HG03565 (cell line): ENCODE measurements around the gene CARNS1.
"Not testable (repeated sequence)": the region's sequence is repeated elsewhere in the genome, so short reads cannot be mapped to it uniquely, and the experiment has no call there.

ENCODE experiments used
- ATAC-seq: cut with Tn5 transposase; IDR thresholded peaks from one replicate; pipeline ENCODE4 v1.9.1; 2021; ENCODE audit warnings: mild to moderate bottlenecking, moderate library complexity; ENCODE audit not compliant: unreplicated experiment

The CARNS1 gene

DNA sequence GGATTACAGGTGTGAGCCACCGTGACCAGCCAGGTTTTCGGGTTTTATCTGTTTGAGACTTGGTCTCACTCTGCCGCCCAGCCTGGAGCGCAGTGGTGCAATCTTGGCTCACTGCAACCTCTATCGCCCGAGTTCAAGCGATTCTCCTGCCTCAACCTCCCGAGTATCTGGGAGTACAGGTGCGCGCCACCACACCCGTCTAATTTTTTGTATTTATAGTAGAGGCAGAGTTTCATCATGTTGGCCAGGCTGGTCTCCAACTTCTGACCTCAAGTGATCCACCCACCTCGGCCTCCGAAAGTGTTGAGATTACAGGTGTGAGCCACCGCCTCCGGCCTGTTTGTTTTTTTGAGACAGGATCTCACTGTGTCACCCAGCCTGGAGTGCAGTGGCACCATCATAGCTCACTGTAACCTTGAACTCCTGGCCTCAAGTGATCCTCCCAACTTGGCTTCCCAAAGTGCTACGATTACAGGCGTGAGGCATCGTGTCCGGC, 11.9 kb downstream of the CARNS1 start:
- ATAC-seq, result not testable (repeated sequence)

DNA sequence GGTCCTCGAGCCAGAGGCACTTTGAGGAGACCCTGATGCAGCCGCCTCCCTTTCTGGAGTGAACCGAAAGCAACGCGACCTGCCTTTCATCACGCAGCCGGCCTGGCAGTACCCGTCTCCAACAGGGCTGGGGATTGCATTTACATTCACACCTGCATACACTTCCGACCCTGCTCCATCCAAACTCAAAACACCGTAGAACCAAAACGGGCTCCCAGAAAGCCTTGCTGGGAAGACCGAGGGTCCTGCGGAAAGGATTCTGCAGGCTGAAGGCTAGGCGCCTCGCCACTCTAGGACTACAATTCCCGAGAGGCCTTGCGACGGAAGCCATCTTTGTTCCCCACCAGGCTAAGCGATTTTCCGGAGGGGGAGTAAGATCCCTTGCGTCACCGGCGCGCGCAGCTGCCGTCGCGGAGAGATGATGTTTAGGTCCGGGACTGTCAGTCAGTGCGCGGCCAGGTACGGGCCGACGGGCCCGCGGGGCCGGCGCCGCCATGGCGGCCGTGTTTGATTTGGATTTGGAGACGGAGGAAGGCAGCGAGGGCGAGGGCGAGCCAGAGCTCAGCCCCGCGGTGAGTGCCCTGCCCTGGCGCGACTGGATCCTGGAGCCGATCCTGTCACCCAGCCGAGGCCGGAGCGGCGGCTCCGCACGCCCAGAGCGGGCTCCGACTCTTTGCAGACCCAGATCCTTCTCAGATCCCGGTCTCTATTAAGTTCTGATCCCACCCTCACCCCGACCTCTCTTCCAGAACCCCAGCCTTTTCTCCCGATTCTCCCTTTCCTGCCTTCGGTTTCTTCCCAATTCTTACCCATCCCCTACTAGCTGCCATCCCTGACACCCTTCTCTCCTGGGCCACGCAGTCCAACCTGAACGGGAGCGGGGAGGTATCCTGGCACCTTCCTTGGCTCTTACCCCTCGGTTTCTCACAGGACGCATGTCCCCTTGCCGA, 12.8 kb downstream of the CARNS1 start, which contains the start of gene RPS6KB2:
RPS6KB2 (plus strand) TSS at position 443 of the 950 bp plus-strand sequence; CDS start at position 495, 52 bp downstream.
- ATAC-seq, result peak; percentile 84

DNA sequence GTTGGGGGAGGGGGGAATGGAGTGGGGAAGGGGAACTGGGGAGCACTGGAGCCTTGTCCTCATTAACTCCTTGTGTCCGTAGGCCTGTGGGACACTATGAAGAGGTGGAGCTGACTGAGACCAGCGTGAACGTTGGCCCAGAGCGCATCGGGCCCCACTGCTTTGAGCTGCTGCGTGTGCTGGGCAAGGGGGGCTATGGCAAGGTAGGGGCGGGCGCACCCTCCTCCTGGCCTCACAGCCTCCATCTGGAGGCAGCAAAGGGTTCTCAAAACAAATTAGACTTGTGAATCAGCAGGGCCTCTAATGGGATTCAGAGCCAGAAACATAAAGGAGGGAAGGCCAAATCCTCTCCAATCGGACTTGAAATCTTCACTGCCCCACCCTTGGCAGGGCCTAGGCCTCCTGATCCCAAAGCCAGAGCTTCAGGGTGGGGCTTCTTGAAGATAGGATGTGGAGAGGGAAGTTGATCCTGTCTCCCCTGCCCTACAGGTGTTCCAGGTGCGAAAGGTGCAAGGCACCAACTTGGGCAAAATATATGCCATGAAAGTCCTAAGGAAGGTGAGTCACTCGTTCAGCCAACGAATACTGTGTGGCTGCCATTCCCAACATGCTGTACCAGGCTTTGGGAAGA, 13.7 kb downstream of the CARNS1 start:
- no peak for ATAC-seq

DNA sequence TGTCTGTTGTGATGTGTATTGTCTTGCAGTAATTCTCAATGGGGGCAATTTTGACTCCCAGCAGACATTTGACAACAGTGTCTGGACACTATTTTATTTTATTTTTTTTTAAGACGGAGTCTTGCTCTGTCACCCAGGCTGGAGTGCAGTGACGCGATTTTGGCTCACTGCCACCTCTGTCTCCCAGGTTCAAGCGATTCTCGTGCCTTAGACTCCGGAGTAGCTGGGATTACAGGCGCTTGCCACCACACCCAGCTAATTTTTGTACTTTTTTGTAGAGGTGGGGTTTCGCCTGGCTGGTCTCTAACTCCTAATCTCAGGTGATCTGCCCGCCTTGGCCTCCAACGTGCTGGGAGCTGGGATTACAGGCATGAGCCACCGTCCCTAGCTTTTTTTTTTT, 14.2 kb downstream of the CARNS1 start:
- no peak for ATAC-seq

DNA sequence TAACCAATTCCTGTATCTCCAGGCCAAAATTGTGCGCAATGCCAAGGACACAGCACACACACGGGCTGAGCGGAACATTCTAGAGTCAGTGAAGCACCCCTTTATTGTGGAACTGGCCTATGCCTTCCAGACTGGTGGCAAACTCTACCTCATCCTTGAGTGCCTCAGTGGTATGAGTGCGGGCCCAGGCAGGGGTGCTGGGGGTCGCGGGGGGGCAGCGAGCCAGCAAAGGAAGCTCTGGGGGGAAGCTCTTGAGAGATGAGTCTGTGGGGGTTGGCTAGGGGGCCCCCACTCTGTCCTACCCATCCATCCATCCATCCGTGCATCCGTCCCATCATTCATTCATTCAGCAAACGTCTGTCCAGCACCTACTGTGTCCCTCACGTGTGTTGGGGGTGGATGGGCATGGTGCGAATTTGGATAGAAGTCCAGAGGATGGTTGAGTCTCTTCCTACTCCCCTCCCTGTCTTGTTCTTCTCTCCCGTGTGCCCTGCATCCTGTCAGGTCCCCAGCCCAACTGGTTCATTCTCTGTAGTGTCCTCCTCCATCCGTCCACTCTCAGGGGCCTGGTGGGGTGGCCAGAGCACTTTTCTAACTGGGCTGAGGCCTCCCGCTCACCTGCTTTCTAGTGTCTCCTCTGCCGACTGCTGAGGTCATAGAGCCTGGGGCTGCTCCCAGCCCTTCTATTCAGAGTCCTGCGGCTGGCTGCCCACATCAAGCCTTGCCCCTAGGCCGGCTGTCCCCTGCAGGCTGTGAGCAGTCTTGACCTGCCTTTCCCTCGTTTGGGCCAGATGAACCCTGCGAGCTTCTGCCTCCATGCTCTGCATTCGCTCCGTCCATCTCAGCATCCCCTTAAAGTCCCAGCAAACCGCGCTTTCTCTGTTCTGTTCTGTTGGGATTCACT, 16.1 kb downstream of the CARNS1 start:
- no peak for ATAC-seq

DNA sequence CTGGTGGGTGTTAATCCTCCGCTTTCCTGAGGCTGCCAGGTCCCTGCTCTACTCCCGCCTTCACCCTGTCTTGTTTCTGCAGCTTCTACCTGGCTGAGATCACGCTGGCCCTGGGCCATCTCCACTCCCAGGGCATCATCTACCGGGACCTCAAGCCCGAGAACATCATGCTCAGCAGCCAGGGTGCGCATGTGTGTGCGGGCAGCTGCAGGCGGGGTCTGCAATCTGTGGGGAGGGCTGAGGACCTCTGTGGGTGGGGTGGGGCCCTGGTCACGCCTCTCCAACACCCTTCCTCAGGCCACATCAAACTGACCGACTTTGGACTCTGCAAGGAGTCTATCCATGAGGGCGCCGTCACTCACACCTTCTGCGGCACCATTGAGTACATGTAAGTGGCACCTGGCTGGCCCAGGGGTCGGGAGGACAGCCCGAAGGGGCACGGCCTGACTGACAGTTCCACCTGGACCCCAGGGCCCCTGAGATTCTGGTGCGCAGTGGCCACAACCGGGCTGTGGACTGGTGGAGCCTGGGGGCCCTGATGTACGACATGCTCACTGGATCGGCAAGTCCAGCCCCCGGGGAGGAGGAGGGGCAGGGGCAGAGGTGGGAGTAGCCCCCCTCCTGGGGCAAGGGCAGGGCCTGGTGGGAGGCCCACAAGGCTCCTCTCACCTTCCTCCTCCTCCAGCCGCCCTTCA, 17.3 kb downstream of the CARNS1 start:
- no peak for ATAC-seq

DNA sequence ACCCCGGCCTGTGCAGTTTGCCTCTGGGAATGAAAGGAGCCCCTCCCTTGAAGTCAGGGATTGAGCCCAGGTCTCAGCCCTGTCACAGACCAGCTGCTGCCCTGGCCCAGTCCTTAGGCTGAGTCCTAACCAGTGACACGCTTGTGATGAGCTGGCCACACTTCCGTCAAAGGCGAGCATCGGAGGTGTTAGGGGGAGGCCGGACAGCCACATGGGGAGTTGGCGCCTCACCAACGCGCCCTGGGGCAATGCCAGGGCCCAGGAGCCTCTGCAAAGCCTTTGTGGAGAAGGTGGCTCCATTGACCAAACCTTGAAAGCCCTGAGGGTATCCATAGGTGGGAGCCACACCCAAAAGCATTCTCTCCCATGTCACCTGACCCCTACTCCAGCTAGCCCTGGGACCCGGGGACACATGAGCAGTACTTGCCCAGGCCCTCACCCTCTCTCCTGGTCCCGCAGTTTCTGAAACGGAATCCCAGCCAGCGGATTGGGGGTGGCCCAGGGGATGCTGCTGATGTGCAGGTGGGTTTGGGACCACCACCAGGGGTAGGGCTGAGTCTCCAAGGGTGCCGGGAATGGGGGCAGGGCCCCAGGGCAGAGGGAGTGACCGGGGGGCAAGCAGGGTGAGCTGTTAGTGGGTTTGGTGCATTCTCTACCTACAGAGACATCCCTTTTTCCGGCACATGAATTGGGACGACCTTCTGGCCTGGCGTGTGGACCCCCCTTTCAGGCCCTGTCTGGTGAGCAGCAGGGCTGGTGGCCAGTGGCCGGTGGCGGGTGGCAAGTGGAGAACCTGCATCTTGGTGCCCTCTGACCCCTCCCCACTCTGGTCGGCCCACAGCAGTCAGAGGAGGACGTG, 18.3 kb downstream of the CARNS1 start:
- ATAC-seq, result no peak

DNA sequence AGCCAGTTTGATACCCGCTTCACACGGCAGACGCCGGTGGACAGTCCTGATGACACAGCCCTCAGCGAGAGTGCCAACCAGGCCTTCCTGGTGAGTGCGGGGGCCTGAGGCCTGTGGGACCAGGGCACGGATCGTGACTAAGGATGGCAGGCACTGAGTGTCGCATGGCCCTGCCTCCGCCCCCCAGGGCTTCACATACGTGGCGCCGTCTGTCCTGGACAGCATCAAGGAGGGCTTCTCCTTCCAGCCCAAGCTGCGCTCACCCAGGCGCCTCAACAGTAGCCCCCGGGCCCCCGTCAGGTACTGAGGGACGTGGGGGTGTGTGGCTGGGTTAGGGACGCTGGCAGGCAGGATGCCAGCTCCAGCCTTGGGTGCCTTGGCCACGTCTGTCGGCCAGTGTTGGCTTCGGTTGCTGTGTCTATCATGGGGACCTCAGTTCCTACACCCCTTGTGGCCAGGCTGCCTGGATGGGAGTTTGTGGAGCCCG, 19.0 kb downstream of the CARNS1 start:
- ATAC-seq, result no peak

DNA sequence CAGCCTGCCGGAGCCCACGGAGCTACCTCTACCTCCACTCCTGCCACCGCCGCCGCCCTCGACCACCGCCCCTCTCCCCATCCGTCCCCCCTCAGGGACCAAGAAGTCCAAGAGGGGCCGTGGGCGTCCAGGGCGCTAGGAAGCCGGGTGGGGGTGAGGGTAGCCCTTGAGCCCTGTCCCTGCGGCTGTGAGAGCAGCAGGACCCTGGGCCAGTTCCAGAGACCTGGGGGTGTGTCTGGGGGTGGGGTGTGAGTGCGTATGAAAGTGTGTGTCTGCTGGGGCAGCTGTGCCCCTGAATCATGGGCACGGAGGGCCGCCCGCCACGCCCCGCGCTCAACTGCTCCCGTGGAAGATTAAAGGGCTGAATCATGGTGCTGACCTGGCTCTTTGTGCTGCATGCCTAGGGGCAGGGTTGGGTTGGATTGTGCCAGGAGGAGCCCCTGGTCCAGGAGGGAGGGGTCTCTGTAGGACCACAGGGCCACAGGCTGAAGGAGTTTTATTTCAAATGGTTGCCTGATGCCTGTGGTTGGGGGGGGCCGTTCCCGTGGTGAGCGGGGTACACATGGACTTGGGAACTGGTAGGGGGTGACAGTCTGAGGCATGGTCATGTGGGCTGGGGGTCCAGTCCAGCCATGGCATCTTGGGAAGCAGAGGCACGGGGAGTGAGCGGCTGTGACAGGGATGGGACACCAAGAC, 19.7 kb downstream of the CARNS1 start:
- no peak for ATAC-seq

DNA sequence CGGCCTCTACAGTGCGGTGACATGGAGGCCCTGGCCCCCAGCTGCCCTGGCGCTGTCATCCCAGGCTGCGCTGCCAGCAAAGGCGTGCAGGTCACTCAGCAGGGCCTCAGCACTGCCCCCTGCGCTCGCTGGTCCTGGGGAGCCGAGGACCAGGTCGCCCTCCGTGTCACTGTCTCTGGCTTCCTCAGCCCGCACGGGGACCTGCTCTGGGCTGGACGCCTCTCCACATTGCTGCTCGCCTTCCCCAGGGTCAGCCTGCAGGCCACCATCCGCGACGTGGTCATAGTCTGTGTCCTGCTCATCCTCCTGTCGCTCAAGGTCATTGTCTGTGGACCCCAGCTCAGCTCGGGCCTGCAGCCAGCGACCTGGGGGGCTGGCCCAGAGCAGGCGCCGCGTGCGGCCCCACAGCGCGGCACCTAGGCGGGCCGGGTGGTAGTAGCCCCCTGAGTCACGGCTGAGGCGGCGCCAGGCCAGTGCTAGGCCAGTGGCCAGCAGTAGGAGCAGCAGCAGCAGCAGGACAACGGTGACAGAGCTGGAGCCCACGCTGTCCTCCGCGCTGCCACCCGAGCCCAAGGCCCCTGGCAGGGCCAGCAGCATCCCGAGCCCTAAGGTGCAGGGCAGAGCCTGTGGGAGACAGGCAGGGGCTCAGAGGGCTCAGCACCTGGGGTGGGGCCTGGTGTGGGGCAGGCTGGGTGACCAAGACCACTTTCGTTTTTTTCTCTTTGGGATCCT, 20.4 kb downstream of the CARNS1 start:
- no peak for ATAC-seq

DNA sequence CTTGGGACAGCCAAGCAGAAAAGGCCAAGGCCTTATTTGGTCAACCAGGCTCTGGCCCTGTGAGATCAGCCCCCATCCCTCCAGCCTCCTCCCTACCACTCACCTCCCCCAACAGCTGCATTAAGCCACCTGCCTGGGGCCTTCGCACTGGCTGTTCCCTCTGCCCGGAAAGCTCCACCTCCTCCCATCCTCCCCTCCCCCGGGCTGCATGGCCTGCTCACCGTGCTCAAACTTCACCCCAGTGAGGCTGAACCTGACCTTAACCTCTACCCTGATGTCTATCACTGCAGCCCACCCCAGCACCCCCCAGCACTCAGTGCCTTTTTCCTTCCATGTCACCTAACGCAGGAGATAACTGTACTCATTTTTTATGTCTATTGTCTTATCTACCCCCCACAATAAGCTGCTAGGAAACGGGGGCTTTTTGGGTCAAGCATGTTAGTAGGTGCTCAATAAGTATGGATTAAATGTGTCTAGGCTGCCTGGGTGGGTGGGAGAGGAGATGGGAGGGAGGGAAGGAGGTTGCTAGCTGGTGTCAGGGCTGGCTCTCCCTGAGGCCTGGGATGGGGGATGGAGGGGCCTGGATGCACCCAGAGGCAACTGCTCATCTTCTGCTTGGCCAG, 21.1 kb downstream of the CARNS1 start:
- no peak for ATAC-seq

DNA sequence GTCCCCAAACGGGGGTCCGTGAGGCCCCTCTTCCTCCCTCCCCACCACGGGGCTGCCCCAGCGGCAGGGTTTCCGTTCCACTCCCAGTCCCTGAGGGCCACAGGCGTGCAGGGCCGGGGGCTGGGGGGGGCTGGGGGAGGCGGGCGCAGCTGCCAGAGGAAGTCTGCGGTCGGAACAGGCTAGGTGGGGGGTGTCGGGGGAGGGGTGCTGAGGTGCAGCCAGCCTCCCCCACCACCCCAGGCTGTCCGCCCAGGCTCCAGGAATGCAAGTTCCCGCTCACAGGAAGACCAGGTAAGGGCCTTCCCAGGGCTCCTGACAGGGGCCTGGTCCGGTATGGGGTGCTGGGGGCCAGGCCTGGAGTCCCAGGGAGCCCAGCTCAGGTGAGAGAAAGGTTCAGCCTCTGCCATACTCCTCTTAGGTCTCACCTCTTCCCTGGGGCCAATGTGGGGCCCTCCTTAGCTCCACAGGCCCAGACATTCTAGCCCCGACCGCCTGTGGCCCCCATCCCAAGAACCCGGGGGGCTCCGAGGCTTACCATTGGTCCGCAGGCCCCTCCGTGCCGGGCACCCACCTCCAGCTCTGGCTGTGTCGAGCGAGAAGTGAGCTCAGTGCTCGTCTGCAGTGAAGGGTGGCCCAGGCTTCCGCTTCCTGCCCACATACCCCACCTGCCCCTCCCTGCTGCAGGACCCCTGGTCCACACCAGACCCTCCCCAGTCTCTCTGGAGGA, 21.8 kb downstream of the CARNS1 start, which contains the start of gene PTPRCAP:
PTPRCAP (minus strand) TSS at position 601 of the 727 bp plus-strand sequence; CDS start at position 538, 63 bp downstream.
- no peak for ATAC-seq

DNA sequence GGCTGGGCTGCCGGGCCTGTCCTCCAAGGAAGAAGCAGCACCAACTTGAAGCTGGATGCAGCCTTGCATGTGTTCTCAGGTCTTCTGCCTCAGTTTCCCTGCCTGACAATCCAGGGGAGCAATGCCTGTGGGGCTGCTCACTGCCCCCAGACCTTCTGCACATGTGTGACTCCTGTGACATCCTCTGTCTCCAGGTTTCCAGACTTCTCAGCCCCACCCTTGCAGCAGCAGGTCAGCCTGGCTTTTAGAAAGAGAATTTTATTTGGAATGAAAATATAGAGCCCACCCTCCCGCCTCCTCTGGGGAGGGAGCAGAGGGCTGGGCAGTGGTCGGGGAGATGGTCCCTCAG, 22.3 kb downstream of the CARNS1 start:
- ATAC-seq, result no peak

DNA sequence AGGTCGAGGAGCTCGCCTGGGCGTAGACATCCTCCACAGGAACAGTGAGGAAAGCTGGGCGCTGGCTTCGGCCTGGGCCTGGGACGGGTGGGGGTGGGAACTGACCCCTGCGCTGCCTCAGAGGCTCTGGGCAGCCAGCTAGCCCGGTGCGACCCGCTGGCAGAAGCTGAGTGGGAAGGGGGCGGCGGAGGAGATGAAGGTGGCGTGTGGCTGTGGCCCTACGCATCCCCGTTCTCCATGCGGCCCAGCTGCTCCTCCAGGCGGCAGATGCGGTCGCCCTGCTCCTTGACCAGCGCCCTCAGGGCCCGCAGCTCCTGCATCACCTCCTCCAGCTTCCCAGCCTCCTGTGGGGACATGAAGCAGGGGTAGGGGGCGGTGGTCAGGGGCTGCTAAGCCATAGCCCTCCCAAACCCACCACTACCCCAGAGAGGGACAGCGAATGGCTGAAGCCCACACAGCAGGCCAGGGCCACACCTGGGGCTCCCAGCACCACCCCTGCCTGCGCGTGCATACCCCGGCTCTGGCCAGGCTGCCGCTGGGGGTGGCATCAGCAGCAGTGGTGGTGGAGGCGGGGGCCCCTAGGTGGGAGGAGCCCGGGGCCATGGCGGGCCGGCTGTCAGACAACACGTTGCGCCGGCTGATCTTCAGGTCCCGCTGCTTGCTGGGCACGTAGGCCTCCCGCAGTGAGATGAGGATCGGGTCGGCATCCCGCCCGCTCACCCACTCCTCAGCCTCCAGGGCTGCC, 22.9 kb downstream of the CARNS1 start:
- no peak for ATAC-seq

DNA sequence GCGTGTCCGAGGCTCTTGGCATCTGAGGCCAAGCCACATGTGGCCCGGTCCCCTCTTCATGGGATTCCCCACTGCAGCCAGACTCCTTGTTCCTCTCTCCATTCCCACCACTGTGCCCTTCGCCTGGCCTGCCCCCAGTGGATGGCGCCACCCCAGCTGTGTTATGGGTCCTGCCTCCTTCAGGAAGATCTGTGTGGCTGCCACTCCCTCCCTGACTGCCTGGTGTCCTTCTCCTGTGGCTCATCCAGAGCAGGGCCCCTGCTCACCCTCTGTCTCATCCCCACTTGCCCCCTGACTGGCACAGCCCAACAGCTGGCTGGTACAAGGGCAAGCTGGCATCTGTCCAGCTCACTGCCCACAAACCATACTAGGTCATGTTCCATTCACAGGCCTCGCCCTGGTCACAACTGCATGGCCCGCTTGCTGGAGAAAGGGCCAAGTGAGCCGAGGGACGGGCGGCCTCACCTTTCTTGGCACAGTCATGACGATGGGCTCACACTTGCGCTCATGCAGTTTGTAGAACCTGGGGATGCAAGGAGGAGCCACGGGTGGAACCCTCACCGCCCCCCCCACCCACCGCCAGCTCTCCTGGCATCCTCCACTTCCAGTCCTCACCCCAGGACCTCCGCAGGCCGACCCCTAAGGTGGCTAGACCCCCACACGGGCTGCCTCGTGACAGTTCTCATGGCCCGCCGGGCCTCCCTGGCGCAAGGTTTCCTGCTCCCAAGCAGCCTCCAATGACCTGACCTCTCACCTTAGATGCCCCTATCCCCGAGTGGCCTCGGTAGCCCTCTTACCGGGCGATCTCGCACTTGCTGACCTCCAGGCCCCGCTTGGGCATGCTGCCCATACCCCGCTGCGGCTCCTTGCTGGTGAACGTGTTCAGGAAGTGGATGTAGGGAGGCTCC, 24.1 kb downstream of the CARNS1 start:
- ATAC-seq, result no peak
